Small intestine (tissue), 7 donors: ENCODE measurements around the gene CUTA. TPM values are rescaled to one million over a fixed set of nuclear protein-coding genes. Genes with fewer than 3 reads are reported as not detected.
"Not testable (repeated sequence)": the region's sequence is repeated elsewhere in the genome, so short reads cannot be mapped to it uniquely, and the experiment has no call there.

ENCODE experiments used
- DNase-seq, 2 donors: peaks; one replicate each; pipeline versions ENCODE4 v3.0.0 to v3.0.0-alpha.2; 2013
- FAIRE-seq: peaks from 2 replicates; lab custom pipeline; 2012; peaks lifted over from hg19 to GRCh38; lab: Jason Lieb, UNC
- H3K27ac ChIP-seq, 3 donors: one replicate each; pipeline ENCODE4 v1.5.1; 2013; ENCODE audit warnings: low read length in 2 of 3, mild to moderate bottlenecking in 2 of 3, control low read depth in 1 of 3, inconsistent platforms in 1 of 3, low read depth in 1 of 3, moderate library complexity in 1 of 3
- H3K27me3 ChIP-seq, 3 donors: one replicate each; pipeline ENCODE4 v1.6.1; 2013; ENCODE audit warnings: low read length in 3 of 3, inconsistent platforms in 1 of 3; ENCODE audit not compliant: control insufficient read depth in 3 of 3, insufficient read depth in 3 of 3
- H3K36me3 ChIP-seq, 3 donors: one replicate each; pipeline ENCODE4 v1.6.1; 2013; ENCODE audit warnings: low read length in 3 of 3, inconsistent platforms in 1 of 3, low read depth in 1 of 3, mild to moderate bottlenecking in 1 of 3, moderate library complexity in 1 of 3; ENCODE audit not compliant: control insufficient read depth in 3 of 3, insufficient read depth in 2 of 3
- H3K4me1 ChIP-seq, 3 donors: one replicate each; pipeline ENCODE4 v1.6.1; 2013; ENCODE audit warnings: low read length in 2 of 3, inconsistent platforms in 1 of 3, low read depth in 1 of 3, mild to moderate bottlenecking in 1 of 3, moderate library complexity in 1 of 3; ENCODE audit not compliant: control insufficient read depth in 3 of 3, insufficient read depth in 2 of 3
- H3K4me3 ChIP-seq, 3 donors: one replicate each; pipeline ENCODE4 v1.5.1; 2013; ENCODE audit warnings: low read length in 3 of 3, control low read depth in 1 of 3, inconsistent platforms in 1 of 3, low read depth in 1 of 3, mild to moderate bottlenecking in 1 of 3, moderate library complexity in 1 of 3
- H3K9me3 ChIP-seq, 2 donors: one replicate each; pipeline ENCODE4 v1.6.1; 2013; ENCODE audit warnings: low read depth in 1 of 2, low read length in 1 of 2; ENCODE audit not compliant: control insufficient read depth in 2 of 2, insufficient read depth in 1 of 2
- whole genome bisulfite sequencing, 3 donors: extraction: QIAGEN DNeasy Blood & Tissue Kit; methylation state at CpG; one replicate each; pipeline ENCODE4 v1.1.7; 2013; 5-methylcytosine and 5-hydroxymethylcytosine counted together
- polyA plus RNA-seq, 4 donors: library from polyadenylated mRNA; stranded (reverse) in 3 of 4; unstranded in 1 of 4; fragments of 200-250 nt in 3 of 4; fragments of 120-200 nt in 1 of 4; gene quantifications; one replicate each; pipeline versions ENCODE4 v1.2.1 to v1.2.3, GENCODE V29; 2013
- donor health status: healthy with polysubstance abuse.
- donor health status: control.
- donor health status: control.
- donor health status: Bipolar disorder and iron deficiency.
- donor health status: healthy.

CUTA gene
- polyA plus RNA-seq, 4 donors, result 129 to 255 (median 200) TPM

DNA sequence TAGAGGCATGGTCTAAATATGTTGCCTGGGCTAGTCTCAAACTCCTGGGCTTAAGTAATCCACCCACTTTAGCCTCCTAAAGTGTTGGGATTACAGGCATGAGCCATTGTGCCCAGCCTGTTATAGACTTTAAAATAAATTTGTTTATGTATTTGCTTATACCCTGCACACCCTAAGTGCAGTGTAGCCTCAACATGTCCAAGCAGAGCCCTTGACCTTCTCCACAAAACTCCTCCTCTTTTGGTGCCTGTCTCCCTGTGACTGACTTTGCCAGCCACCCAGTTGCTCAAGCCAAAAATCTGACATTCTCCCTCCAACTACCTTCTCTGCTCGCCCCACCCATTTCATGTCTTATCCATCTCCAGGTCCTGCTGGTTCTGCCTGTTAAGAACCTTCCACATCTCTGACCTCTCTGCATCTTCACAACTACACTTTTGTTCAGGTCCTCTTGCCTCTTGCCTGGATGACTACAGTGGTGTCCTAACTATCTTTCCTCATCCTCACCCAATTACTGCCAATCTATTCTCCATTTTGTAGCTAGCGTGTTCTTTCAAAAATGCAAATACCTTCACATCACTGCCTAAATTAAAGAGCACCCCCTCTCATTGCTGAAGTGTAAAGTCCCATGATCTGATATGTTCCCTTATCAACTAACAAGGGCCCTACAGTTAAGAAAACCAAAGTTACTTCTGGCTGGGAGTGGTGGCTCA, 37.5 kb downstream of the CUTA start:
- H3K36me3 ChIP-seq, result no peaks in the 10 kb centered on the region
- DNase-seq (no peak), FAIRE-seq (no peak)
- 89 to 98% (median 95%) methylated on average over 2 of the region's 2 CpGs for WGBS, 3 donors
- H3K9me3 ChIP-seq, result no peaks in the 10 kb centered on the region
- H3K27me3 ChIP-seq, result no peaks in the 10 kb centered on the region
- no peak overlapping the region for H3K4me3 ChIP-seq
- peaks cover 0 to 5% (median 0%) of the 10 kb centered on the region in 3 donors for H3K4me1 ChIP-seq
- H3K27ac ChIP-seq, result no peak overlapping the region

DNA sequence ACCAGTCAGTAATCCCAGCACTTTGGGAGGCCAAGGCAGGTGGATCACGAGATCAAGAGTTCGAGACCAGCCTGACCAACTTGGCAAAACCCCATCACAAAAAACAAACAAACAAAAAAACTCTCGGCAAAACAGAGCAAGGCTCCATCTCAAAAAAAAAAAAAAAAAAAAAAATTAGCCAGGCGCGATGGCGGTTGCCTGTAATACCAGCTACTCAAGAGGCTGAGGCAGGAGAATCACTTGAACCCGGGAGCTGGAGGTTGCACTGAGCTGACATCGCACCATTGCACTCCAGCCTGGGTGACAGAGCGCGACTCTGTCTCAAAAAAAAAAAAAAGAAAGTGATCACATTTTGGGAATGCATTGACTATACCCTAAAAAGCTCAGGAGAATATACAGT, 38.7 kb downstream of the CUTA start:
- not testable (repeated sequence) for H3K9me3 ChIP-seq, H3K27me3 ChIP-seq, FAIRE-seq, DNase-seq, H3K27ac ChIP-seq, H3K36me3 ChIP-seq, H3K4me1 ChIP-seq, H3K4me3 ChIP-seq
- WGBS, 3 donors, result 93 to 95% (median 94%) methylated on average over 10 of the region's 10 CpGs

DNA sequence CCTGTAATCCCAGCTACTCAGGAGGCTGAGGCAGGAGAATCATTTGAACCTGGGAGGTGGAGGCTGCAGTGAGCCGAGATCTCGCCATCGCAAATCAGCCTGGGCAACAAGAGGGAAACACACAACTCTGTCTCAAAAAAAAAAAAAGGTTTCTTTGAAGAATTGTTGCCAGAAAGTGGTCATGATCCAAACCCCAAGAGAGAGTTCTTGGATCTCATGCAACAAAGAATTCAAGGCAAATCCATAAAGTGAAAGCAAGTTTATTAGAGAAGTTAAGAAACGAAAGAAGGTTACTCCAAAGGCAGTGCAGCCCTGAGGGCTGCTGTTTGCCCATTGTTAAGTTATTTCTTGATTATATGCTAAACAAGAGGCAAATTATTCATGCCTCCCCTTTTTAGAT, 40.7 kb downstream of the CUTA start:
- FAIRE-seq (no peak), DNase-seq (no peak)
- no peaks in the 10 kb centered on the region for H3K4me1 ChIP-seq
- H3K27me3 ChIP-seq, result no peaks in the 10 kb centered on the region
- WGBS, 3 donors, result 79 to 91% (median 89%) methylated on average over 4 of the region's 4 CpGs
- H3K36me3 ChIP-seq, result no peaks in the 10 kb centered on the region
- H3K4me3 ChIP-seq, result no peak overlapping the region
- H3K27ac ChIP-seq, result no peak overlapping the region
- no peaks in the 10 kb centered on the region for H3K9me3 ChIP-seq

DNA sequence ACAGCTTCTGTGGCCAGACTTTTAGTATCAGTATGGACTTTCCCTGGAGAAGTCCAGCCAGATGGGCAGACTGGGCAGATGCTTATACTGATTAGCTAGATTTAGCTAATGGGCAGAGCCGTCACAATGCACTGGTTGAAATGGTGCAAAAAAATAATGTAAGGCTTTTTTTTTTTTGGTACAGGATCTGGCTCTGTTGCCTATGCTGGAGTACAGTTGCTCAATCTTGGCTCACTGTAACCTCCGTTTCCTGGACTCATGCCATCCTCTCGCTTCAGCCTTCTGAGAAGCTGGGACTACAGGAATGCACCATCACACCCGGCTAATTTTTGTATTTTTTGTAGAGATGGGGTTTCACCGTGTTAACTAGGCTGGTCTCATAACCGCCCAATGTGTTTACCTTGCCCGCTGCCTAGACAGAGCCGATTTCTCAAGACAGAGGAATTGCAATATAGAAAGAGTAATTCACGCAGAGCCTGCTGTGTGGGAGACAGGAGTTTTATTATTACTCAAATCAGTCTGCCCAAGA, 42.7 kb downstream of the CUTA start:
- DNase-seq, result peak in 1 of 2 donors; percentile 32
- no peak for FAIRE-seq
- WGBS, 3 donors, result 30 to 40% (median 38%) methylated on average over 9 of the region's 9 CpGs
- H3K9me3 ChIP-seq, result no peaks in the 10 kb centered on the region
- H3K4me1 ChIP-seq, result no peaks in the 10 kb centered on the region
- H3K27me3 ChIP-seq, result no peaks in the 10 kb centered on the region
- peak overlapping the region in 1 of 3 donors; percentile 39 for H3K27ac ChIP-seq
- H3K4me3 ChIP-seq, result no peak overlapping the region
- H3K36me3 ChIP-seq, result no peaks in the 10 kb centered on the region

DNA sequence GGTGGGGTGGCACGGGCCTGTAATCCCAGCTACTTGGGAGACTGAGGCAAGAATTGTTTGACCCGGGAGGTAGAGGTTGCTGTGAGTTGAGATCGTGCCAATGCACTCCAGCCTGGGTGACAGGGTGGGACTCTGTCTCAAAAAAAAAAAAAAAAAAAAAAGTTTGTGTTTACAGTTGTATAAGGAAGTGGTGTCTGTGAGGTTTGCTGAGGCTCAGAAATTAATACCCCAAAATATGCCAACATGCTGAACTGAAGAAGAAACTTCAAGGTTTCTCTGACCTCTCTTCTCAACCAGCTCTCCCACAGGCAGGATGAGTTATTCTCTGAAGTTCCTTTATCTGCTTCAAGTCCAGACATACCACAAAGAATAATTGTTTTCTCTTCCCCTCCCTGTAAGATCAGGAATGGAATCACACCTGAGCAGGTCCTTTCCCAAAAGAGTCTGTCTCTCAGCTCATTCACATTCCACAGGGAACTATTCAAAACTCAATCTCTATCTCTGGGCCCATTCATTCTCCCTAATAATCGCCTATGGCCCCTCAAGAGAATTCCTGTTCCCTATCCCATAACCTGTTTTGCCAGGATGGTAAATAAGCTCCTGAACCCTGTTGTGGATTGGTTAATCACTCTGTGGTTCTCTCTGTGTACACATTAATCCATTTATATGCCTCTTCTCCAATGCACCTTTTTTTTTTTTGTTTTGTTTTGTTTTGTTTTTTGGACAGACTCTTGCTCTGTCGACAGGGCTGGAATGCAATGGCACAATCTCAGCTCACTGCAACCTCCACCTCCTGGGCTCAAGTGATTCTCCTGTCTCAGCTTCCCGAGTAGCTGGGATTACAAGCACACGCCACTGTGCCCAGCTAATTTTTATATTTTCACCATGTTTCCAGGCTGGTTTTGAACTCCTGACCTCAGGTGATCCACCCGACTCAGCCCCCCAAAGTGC, 43.7 kb downstream of the CUTA start:
- Histone ChIP-seq H3K36me3 (no peaks in the 10 kb centered on the region), H3K27ac (no peak overlapping the region), H3K4me1 (no peaks in the 10 kb centered on the region), H3K27me3 (no peaks in the 10 kb centered on the region), H3K9me3 (no peaks in the 10 kb centered on the region), H3K4me3 (no peak overlapping the region)
- DNase-seq (no peak), FAIRE-seq (no peak)
- WGBS, 3 donors, result 70 to 74% (median 71%) methylated on average over 8 of the region's 8 CpGs

DNA sequence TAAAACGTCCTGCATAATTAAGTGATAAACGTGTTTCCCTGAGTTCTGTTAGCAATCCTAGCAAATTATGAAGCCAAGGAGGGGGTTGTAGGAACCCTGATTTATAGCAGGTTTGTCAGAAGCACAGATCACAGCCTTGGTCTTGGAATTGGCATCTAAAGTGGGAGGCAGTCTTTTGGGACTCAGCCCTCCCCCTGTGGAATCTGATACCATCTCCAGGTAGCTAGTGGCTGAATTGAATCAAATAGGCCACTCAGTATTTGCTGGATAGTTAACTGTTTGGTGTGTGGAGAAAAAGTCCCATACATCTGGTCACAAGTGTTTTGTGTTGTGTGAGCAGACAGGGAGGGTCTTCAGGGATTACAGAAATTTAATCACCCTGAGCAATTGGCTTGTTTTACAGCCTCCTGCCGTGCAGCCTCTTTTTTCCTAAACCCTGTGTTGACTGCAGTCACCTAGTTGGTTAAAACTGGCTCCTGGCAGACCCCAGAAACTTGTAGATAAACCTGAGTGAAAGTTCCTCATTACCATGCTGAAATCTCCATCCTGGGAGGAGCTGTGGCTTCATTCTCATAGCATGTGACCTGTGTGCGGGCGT, 45.3 kb downstream of the CUTA start:
- 52 to 67% (median 60%) methylated on average over 5 of the region's 5 CpGs for WGBS, 3 donors
- Histone ChIP-seq H3K4me1 (no peaks in the 10 kb centered on the region), H3K9me3 (no peaks in the 10 kb centered on the region), H3K27me3 (no peaks in the 10 kb centered on the region), H3K27ac (no peak overlapping the region), H3K36me3 (no peaks in the 10 kb centered on the region), H3K4me3 (no peak overlapping the region)
- DNase-seq, result no peak
- FAIRE-seq, result no peak

DNA sequence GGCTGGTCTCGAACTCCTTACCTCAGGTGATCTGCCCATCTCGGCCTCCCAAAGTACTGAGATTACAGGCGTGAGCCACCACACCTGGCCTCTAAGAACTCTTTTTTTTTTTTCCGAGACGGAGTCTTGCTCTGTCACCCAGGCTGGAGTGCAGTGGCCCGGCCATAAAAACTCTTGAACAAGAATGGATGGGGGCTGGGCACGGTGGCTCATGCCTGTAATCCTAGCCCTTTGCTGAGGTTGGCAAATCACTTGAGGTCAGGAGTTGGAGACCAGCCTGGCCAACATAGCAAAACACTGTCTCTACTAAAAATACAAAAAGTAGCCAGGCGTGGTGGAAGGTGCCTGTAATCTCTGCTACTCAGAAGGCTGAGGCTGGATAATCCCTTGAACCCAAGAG, 46.0 kb downstream of the CUTA start:
- WGBS, 3 donors, result 88 to 94% (median 92%) methylated on average over 8 of the region's 8 CpGs
- H3K4me3 ChIP-seq, H3K4me1 ChIP-seq, H3K9me3 ChIP-seq, DNase-seq, H3K36me3 ChIP-seq, H3K27ac ChIP-seq, H3K27me3 ChIP-seq, FAIRE-seq: not testable (repeated sequence)

DNA sequence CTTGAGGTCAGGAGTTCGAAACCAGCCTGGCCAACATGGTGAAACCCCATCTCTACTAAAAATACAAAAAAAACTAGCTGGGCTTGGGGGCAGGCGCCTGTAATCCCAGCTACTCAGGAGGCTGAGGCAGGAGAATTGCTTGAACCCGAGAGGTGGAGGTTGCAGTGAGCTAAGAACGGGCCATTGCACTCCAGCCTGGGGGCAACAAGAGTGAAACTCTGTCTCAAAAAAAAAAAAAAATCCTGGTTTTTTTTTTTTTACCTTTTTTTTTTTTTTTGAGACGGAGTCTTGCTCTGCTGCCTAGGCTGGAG, 50.2 kb downstream of the CUTA start:
- H3K27ac ChIP-seq, H3K27me3 ChIP-seq, H3K4me3 ChIP-seq, DNase-seq, H3K9me3 ChIP-seq, FAIRE-seq, H3K36me3 ChIP-seq, H3K4me1 ChIP-seq: not testable (repeated sequence)
- 87 to 88% (median 88%) methylated on average over 4 to 5 of the region's 5 CpGs for WGBS, 3 donors
